Body of pancreas (tissue), 4 donors: ENCODE results near the gene ADGRL2. TPM values are rescaled to one million over a fixed set of nuclear protein-coding genes. Genes with fewer than 3 reads are reported as not detected.

ENCODE experiments used
- ATAC-seq: fragments of 150-250 bp; one replicate; pipeline ENCODE4 v1.9.1; 2016
- DNase-seq, 4 donors: peaks; one replicate each; pipeline ENCODE4 v3.0.0-alpha.2; 2019
- H3K27ac ChIP-seq, 4 donors: fragments of 200-600 bp; sonication (generic); 1 replicate in 3 of 4; 2 replicates in 1 of 4; pipeline versions ENCODE4 v1.5.1 to v1.6.1; 2016 to 2019; ENCODE audit warnings: mild to moderate bottlenecking in 1 of 4, mixed read lengths in 1 of 4, moderate library complexity in 1 of 4
- H3K27me3 ChIP-seq, 2 donors: fragments of 200-600 bp; sonication (generic); one replicate each; pipeline ENCODE4 v1.6.0; 2016; ENCODE audit warnings: mild to moderate bottlenecking in 1 of 2
- H3K36me3 ChIP-seq, 2 donors: fragments of 200-600 bp; sonication (generic); replicated peaks in 1 of 2; 2 replicates each; pipeline ENCODE4 v1.5.1; 2016; ENCODE audit warnings: low read depth in 2 of 2; ENCODE audit not compliant: insufficient read depth in 1 of 2
- H3K4me1 ChIP-seq: fragments of 200-600 bp; sonication (generic); one replicate; pipeline ENCODE4 v1.6.0; 2016
- H3K4me3 ChIP-seq, 2 donors: fragments of 200-600 bp; sonication (generic); 1 replicate in 1 of 2; 2 replicates in 1 of 2; pipeline ENCODE4 v1.5.1; 2016 to 2019
- H3K9me3 ChIP-seq, 3 donors: fragments of 200-600 bp; sonication (generic); 1 replicate in 2 of 3; 2 replicates in 1 of 3; pipeline ENCODE4 v1.5.1; 2016
- CTCF ChIP-seq, 7 experiments: fragments of 450-650 bp in 4 of 7; fragments of 200-600 bp in 3 of 7; sonication (generic) in 3 of 7; IDR thresholded peaks; one replicate each; pipeline ENCODE4 v1.5.1; 2016 to 2019; ENCODE audit warnings: antibody characterized with exemption in 7 of 7
- POLR2A ChIP-seq, 3 donors: fragments of 450-650 bp; IDR thresholded peaks; one replicate each; pipeline ENCODE4 v1.6.1; 2016; ENCODE audit warnings: antibody characterized with exemption in 3 of 3, mild to moderate bottlenecking in 2 of 3
- WGBS, 2 donors: methylation state at CpG; one replicate each; pipeline ENCODE4 v1.1.5; 2017; 5-methylcytosine and 5-hydroxymethylcytosine counted together
- intact Hi-C: fragments of 100-400 bp; cut with DNase I; formaldehyde crosslinking; loops from one replicate; pipeline ENCODE4 v1.15.1; 2023
- total RNA-seq, 2 donors: library from RNA; depleted of rRNA; stranded (reverse); fragments of >200 nt; gene quantifications; one replicate each; pipeline ENCODE4 v1.1.0, GENCODE V29; 2016

The ADGRL2 gene
- total RNA-seq, 2 donors from 2014 or later, result 11.5 to 25.7 TPM

GRCh38 chr1:81899214-81899821 lies 98.6 kb downstream of the ADGRL2 start:
- ATAC-seq (no peak), DNase-seq (no peak)
- no peaks in the 10 kb centered on the region for H3K9me3 ChIP-seq
- no peaks in the 10 kb centered on the region for H3K36me3 ChIP-seq
- TF ChIP-seq POLR2A (IDR thresholded peaks at IDR 0.05) (no peak), CTCF (IDR thresholded peaks at IDR 0.05) (no peak)
- 81 to 87% methylated on average over 5 of the region's 5 CpGs for WGBS, 2 donors
- no peak overlapping the region for H3K27ac ChIP-seq
- no peaks in the 10 kb centered on the region for H3K4me1 ChIP-seq
- H3K27me3 ChIP-seq, result no peaks in the 10 kb centered on the region
- H3K4me3 ChIP-seq, result no peak overlapping the region
- intact Hi-C loops, result no loop called here

DNA sequence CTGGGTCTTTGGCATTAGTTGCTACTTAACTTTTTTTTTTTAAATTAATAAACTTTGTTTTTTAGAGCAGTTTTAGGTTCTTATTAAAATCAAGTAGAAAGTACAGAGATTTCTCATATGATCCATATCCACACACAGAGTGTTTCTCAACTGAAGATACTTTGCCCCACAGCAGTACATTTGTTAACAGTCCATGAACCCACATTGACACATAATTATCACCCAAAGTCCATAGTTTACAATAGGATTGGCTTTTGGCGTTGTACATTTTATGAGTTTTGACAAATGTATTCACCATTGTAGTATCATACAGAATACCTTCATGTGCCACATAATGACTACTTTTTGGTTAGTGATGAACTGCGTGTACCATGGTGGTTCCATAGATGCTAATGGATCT lies 106.8 kb downstream of the ADGRL2 start:
- no peaks in the 10 kb centered on the region for H3K9me3 ChIP-seq
- H3K4me1 ChIP-seq, result peaks cover 4% of the 10 kb centered on the region
- H3K27ac ChIP-seq, result no peak overlapping the region
- peaks cover 0 to 2% of the 10 kb centered on the region in 2 donors for H3K36me3 ChIP-seq
- 89 to 98% methylated on average over 2 of the region's 2 CpGs for WGBS, 2 donors
- no peak for ATAC-seq
- no peaks in the 10 kb centered on the region for H3K27me3 ChIP-seq
- DNase-seq, result no peak
- no peak overlapping the region for H3K4me3 ChIP-seq
- TF ChIP-seq POLR2A (IDR thresholded peaks at IDR 0.05) (no peak), CTCF (IDR thresholded peaks at IDR 0.05) (no peak)
- intact Hi-C loops, result no loop called here

DNA sequence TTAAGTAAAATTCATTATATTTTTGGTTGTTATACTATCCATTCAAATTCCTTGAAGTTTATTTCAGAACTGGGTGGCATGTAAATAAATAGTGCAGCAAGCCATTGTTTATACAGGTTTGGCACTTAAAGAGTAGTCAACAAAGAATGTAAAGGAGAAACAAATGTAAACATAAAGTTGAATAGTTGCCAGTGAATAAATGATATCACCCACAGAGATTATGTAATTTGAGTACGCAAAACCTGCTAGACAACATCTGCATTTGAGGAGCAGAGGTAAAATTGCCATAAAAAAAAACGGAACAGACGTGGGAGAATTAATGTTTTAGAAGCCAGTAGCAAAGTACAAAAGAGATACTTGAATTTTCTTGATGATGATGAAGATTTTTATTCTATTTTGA lies 111.6 kb downstream of the ADGRL2 start:
- DNase-seq (no peak), ATAC-seq (no peak)
- intact Hi-C loops, result no loop called here
- no peaks in the 10 kb centered on the region for H3K27me3 ChIP-seq
- H3K36me3 ChIP-seq, result peaks cover 0 to 2% of the 10 kb centered on the region in 2 donors
- WGBS, 2 donors, result 25 to 37% methylated on average over 3 of the region's 3 CpGs
- no peak overlapping the region for H3K4me3 ChIP-seq
- H3K4me1 ChIP-seq, result peaks cover 5% of the 10 kb centered on the region
- H3K9me3 ChIP-seq, result no peaks in the 10 kb centered on the region
- TF ChIP-seq POLR2A (IDR thresholded peaks at IDR 0.05), result no peak
- TF ChIP-seq CTCF (IDR thresholded peaks at IDR 0.05), result no peak
- H3K27ac ChIP-seq, result no peak overlapping the region

GRCh38 chr1:81915937-81916336 lies 115.2 kb downstream of the ADGRL2 start:
- Histone ChIP-seq H3K4me1 (peaks cover 10% of the 10 kb centered on the region), H3K36me3 (no peaks in the 10 kb centered on the region), H3K27ac (no peak overlapping the region), H3K9me3 (no peaks in the 10 kb centered on the region), H3K4me3 (no peak overlapping the region), H3K27me3 (no peaks in the 10 kb centered on the region)
- no peak for DNase-seq
- 16 to 22% methylated on average over 3 of the region's 3 CpGs for WGBS, 2 donors
- intact Hi-C loops, result no loop called here
- no peak for TF ChIP-seq POLR2A (IDR thresholded peaks at IDR 0.05)
- TF ChIP-seq CTCF (IDR thresholded peaks at IDR 0.05), result no peak
- no peak for ATAC-seq

DNA sequence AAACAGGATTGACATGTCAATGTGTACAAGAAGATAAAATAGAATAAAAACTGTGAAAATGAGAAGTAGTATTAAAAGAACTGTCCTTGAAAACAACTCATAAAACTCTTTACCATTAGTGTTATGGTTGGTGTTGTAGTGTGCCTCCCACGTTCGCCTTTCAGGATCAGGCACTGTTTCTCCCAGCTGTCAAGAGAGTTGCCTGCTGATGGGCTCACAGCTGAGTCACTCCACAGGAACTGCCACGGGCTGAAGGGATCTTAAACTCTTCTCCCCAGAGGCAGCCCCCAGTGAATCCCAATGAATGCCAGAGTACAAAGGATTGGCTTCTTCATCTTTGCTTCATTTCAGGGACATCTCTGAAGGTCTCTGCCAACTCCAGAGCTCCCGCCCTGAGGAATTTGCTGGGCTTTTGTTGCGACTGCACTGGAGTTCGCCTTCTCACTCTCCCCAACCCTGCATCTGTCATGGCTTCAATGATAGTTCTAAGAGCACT lies 119.6 kb downstream of the ADGRL2 start:
- DNase-seq, result peak in 3 of 4 donors; percentile 6 to 12 (median 9)
- WGBS, 2 donors, result 83 to 93% methylated on average over 6 of the region's 6 CpGs

More for the DNA sequence above, 119.6 kb downstream of the ADGRL2 start:
- Histone ChIP-seq H3K27me3 (no peaks in the 10 kb centered on the region), H3K4me3 (no peak overlapping the region), H3K9me3 (no peaks in the 10 kb centered on the region), H3K36me3 (no peaks in the 10 kb centered on the region), H3K27ac (no peak overlapping the region), H3K4me1 (peaks cover 15% of the 10 kb centered on the region)
- ATAC-seq, result peak; percentile 18
- intact Hi-C loops, result no loop called here
- TF ChIP-seq CTCF (IDR thresholded peaks at IDR 0.05) (no peak), POLR2A (IDR thresholded peaks at IDR 0.05) (no peak)
